SH-SY5Y (cell line): ENCODE measurements around the gene DHX34.

Experiments
- GATA2 ChIP-seq: IDR thresholded peaks from 2 replicates; pipeline ENCODE4 v1.6.1; 2011; ENCODE audit warnings: mild to moderate bottlenecking, low read depth, low read length
- GATA3 ChIP-seq: IDR thresholded peaks from 2 replicates; pipeline ENCODE4 v1.6.1; 2011; ENCODE audit warnings: low read depth, mild to moderate bottlenecking, low read length, moderate library complexity

- no peak for TF ChIP-seq GATA2
- no peak for TF ChIP-seq GATA3
Observed at GRCh38 chr19:47302249-47302648, 46.9 kb upstream of the DHX34 start.
